GM23338 (cell line): ENCODE data around the gene VRTN. TPM values are rescaled to one million over a fixed set of nuclear protein-coding genes. Genes with fewer than 3 reads are reported as not detected.

ENCODE experiments used
- ATAC-seq: fragments of 200-7000 bp; cut with Tn5 transposase; 3 replicates; pipeline ENCODE4 v1.9.1; 2020
- DNase-seq: peaks from one replicate; pipeline ENCODE4 v3.0.0-alpha.2; 2015; ENCODE audit warnings: low spot score
- H2AFZ ChIP-seq: fragments of 200-600 bp; sonication (generic); 2 replicates; pipeline ENCODE4 v1.8.0; 2016; ENCODE audit warnings: antibody characterized with exemption, mild to moderate bottlenecking, moderate library complexity
- H3F3A ChIP-seq: fragments of 200-600 bp; sonication (generic); replicated peaks from 2 replicates; pipeline ENCODE4 v1.8.0; 2017; ENCODE audit warnings: antibody characterized with exemption, mixed run types, low read depth
- H3K27ac ChIP-seq: fragments of 200-600 bp; sonication (generic); 2 replicates; pipeline ENCODE4 v1.6.1; 2016; ENCODE audit warnings: low read depth
- H3K27me3 ChIP-seq: fragments of 200-600 bp; sonication (generic); 2 replicates; pipeline ENCODE4 v1.8.0; 2016; ENCODE audit warnings: mild to moderate bottlenecking, mixed run types, moderate library complexity; ENCODE audit not compliant: insufficient read depth
- H3K36me3 ChIP-seq: fragments of 200-600 bp; sonication (generic); 2 replicates; pipeline ENCODE4 v1.8.0; 2016; ENCODE audit warnings: mild to moderate bottlenecking; ENCODE audit not compliant: insufficient read depth
- H3K4me1 ChIP-seq: fragments of 200-600 bp; sonication (generic); 2 replicates; pipeline ENCODE4 v1.8.0; 2016; ENCODE audit warnings: mild to moderate bottlenecking, moderate library complexity; ENCODE audit not compliant: insufficient read depth
- H3K4me2 ChIP-seq: fragments of 200-600 bp; sonication (generic); 2 replicates; pipeline ENCODE4 v1.7.1; 2017; ENCODE audit warnings: mixed run types
- H3K4me3 ChIP-seq: fragments of 200-600 bp; sonication (generic); 2 replicates; pipeline ENCODE4 v1.6.1; 2016; ENCODE audit warnings: mixed run types
- H3K79me2 ChIP-seq: fragments of 200-600 bp; sonication (generic); replicated peaks from 2 replicates; pipeline ENCODE4 v1.8.0; 2017; ENCODE audit warnings: mild to moderate bottlenecking; ENCODE audit not compliant: insufficient read depth
- H3K9me2 ChIP-seq: fragments of 200-600 bp; sonication (generic); 2 replicates; pipeline ENCODE4 v1.8.0; 2017; ENCODE audit not compliant: insufficient read depth
- H4K20me1 ChIP-seq: fragments of 200-600 bp; sonication (generic); replicated peaks from 2 replicates; pipeline ENCODE4 v1.8.0; 2017; ENCODE audit warnings: mild to moderate bottlenecking; ENCODE audit not compliant: insufficient read depth
- H3K27ac Mint-ChIP-seq: 2 replicates; pipeline ENCODE4 v1.8.0; 2020; ENCODE audit warnings: inconsistent platforms, mild to moderate bottlenecking, moderate library complexity, mixed read lengths
- H3K27me3 Mint-ChIP-seq: 3 replicates; pipeline ENCODE4 v1.8.0; 2022; ENCODE audit warnings: low read depth, mild to moderate bottlenecking, moderate library complexity, mixed read lengths, inconsistent platforms; ENCODE audit not compliant: insufficient read depth, poor library complexity
- H3K36me3 Mint-ChIP-seq: 3 replicates; pipeline ENCODE4 v1.8.0; 2021; ENCODE audit warnings: low read depth, mild to moderate bottlenecking, inconsistent platforms, moderate library complexity, mixed read lengths
- H3K4me1 Mint-ChIP-seq: 3 replicates; pipeline ENCODE4 v1.8.0; 2020; ENCODE audit warnings: mild to moderate bottlenecking, inconsistent platforms, mixed read lengths
- H3K4me3 Mint-ChIP-seq: 3 replicates; pipeline ENCODE4 v1.8.0; 2021; ENCODE audit warnings: moderate library complexity, mild to moderate bottlenecking, inconsistent platforms, mixed read lengths
- H3K9me3 Mint-ChIP-seq: 3 replicates; pipeline ENCODE4 v1.8.0; 2020; ENCODE audit warnings: moderate library complexity, mild to moderate bottlenecking, inconsistent platforms, mixed read lengths
- CREB1 ChIP-seq: fragments of 250-450 bp; sonication (Bioruptor Pico); IDR thresholded peaks from 2 replicates; pipeline ENCODE4 v1.5.0; 2020; ENCODE audit warnings: low read depth, mild to moderate bottlenecking, moderate library complexity
- ZNF114 ChIP-seq: fragments of 250-450 bp; sonication (Bioruptor Pico); IDR thresholded peaks from 2 replicates; pipeline ENCODE4 v1.5.0; 2020; ENCODE audit warnings: mild to moderate bottlenecking, moderate library complexity
- polyA plus RNA-seq: library from polyadenylated mRNA; unstranded; fragments of >200 nt; fragmentation: Nextera tagmentation; extraction: Ambion mirVana; gene quantifications from 2 replicates; pipeline ENCODE4 v1.2.1, GENCODE V29; 2016
- total RNA-seq: library from RNA; depleted of rRNA; stranded (reverse); fragments of >200 nt; shearing (Covaris generic); gene quantifications from 2 replicates; pipeline ENCODE4 v1.2.3, GENCODE V29; 2014
- TF ChIP-seq, protein P1 (sequence below): fragments of 250-450 bp; sonication (Bioruptor Pico); IDR thresholded peaks from 2 replicates; pipeline ENCODE4 v1.5.0; 2020; ENCODE audit warnings: mild to moderate bottlenecking, moderate library complexity
- TF ChIP-seq, protein P2 (sequence below), 2 experiments: fragments of 200-600 bp in 1 of 2; sonication (generic) in 1 of 2; conservative IDR thresholded peaks; 2 replicates each; pipeline versions ENCODE4 v1.5.1 to v1.6.1; 2016 to 2017; ENCODE audit warnings: antibody characterized with exemption in 2 of 2, low read depth in 2 of 2, mild to moderate bottlenecking in 2 of 2, moderate library complexity in 1 of 2

VRTN gene
- total and polyA plus RNA-seq, 2 experiments from 2014 or later, result 63.9 to 143 TPM

DNA sequence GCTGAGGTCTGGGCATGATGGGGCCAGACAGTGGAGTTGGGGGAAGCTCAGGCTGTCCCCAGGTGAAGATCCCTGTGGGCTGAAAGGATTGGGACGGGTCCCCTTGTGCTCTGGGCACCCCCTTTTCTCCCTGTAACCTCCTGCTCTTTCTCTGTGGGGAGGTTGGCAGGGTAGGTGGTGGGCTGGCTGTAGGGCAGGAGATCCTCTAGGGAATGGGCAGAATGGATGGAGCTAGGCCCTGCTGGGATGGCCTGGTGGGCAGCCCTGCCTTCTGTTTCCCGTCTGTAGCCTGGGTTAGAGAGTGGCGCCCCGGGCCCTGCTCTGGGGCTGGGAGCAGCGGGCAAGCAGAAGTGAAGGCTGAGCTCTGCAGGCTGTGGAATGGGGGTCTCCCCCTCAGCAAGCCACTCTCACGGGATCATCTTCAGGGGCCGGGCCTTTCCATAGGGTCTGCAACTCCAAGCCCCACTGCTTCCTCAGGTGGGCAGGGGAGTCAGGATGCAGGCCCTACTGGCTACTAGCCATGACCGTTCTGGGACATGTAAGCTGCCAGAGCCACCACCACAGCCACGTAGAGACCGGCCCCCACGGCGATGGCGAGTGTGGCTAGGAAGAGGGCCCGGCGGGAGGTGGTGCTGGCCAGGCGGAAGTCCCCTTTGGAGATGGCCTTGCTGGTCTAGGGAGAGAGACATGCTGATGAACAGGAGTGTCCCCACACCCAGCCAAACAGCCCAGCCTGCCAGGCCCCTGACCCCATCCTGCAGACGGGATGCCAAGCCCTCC lies 58.9 kb downstream of the VRTN start:
- TF ChIP-seq, protein P1, sequence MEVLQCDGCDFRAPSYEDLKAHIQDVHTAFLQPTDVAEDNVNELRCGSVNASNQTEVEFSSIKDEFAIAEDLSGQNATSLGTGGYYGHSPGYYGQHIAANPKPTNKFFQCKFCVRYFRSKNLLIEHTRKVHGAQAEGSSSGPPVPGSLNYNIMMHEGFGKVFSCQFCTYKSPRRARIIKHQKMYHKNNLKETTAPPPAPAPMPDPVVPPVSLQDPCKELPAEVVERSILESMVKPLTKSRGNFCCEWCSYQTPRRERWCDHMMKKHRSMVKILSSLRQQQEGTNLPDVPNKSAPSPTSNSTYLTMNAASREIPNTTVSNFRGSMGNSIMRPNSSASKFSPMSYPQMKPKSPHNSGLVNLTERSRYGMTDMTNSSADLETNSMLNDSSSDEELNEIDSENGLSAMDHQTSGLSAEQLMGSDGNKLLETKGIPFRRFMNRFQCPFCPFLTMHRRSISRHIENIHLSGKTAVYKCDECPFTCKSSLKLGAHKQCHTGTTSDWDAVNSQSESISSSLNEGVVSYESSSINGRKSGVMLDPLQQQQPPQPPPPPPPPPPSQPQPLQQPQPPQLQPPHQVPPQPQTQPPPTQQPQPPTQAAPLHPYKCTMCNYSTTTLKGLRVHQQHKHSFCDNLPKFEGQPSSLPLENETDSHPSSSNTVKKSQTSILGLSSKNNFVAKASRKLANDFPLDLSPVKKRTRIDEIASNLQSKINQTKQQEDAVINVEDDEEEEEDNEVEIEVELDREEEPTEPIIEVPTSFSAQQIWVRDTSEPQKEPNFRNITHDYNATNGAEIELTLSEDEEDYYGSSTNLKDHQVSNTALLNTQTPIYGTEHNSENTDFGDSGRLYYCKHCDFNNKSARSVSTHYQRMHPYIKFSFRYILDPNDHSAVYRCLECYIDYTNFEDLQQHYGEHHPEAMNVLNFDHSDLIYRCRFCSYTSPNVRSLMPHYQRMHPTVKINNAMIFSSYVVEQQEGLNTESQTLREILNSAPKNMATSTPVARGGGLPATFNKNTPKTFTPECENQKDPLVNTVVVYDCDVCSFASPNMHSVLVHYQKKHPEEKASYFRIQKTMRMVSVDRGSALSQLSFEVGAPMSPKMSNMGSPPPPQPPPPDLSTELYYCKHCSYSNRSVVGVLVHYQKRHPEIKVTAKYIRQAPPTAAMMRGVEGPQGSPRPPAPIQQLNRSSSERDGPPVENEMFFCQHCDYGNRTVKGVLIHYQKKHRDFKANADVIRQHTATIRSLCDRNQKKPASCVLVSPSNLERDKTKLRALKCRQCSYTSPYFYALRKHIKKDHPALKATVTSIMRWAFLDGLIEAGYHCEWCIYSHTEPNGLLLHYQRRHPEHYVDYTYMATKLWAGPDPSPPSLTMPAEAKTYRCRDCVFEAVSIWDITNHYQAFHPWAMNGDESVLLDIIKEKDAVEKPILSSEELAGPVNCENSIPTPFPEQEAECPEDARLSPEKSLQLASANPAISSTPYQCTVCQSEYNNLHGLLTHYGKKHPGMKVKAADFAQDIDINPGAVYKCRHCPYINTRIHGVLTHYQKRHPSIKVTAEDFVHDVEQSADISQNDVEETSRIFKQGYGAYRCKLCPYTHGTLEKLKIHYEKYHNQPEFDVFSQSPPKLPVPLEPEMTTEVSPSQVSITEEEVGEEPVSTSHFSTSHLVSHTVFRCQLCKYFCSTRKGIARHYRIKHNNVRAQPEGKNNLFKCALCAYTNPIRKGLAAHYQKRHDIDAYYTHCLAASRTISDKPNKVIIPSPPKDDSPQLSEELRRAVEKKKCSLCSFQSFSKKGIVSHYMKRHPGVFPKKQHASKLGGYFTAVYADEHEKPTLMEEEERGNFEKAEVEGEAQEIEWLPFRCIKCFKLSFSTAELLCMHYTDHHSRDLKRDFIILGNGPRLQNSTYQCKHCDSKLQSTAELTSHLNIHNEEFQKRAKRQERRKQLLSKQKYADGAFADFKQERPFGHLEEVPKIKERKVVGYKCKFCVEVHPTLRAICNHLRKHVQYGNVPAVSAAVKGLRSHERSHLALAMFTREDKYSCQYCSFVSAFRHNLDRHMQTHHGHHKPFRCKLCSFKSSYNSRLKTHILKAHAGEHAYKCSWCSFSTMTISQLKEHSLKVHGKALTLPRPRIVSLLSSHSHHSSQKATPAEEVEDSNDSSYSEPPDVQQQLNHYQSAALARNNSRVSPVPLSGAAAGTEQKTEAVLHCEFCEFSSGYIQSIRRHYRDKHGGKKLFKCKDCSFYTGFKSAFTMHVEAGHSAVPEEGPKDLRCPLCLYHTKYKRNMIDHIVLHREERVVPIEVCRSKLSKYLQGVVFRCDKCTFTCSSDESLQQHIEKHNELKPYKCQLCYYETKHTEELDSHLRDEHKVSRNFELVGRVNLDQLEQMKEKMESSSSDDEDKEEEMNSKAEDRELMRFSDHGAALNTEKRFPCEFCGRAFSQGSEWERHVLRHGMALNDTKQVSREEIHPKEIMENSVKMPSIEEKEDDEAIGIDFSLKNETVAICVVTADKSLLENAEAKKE (CRISPR knock-in tag), result no peak
- no peak for TF ChIP-seq ZNF114 (CRISPR knock-in tag)
- TF ChIP-seq CREB1 (CRISPR knock-in tag), result no peak
- TF ChIP-seq, protein P2, sequence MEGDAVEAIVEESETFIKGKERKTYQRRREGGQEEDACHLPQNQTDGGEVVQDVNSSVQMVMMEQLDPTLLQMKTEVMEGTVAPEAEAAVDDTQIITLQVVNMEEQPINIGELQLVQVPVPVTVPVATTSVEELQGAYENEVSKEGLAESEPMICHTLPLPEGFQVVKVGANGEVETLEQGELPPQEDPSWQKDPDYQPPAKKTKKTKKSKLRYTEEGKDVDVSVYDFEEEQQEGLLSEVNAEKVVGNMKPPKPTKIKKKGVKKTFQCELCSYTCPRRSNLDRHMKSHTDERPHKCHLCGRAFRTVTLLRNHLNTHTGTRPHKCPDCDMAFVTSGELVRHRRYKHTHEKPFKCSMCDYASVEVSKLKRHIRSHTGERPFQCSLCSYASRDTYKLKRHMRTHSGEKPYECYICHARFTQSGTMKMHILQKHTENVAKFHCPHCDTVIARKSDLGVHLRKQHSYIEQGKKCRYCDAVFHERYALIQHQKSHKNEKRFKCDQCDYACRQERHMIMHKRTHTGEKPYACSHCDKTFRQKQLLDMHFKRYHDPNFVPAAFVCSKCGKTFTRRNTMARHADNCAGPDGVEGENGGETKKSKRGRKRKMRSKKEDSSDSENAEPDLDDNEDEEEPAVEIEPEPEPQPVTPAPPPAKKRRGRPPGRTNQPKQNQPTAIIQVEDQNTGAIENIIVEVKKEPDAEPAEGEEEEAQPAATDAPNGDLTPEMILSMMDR (conservative IDR thresholded peaks at IDR 0.05; ENCODE audit: low read depth in 2 of 2), result no peak
- Histone ChIP-seq H3K36me3 (no peaks in the 10 kb centered on the region), H3K4me2 (no peak overlapping the region), H3K9me2 (no peaks in the 10 kb centered on the region), H4K20me1 (no peaks in the 10 kb centered on the region), H3K79me2 (no peaks in the 10 kb centered on the region), H3K4me1 (peaks cover 11% of the 10 kb centered on the region), H3K4me3 (no peak overlapping the region), H3K27ac (no peak overlapping the region), H3F3A (peaks cover 5% of the 10 kb centered on the region; the same call in 1 of the 2 replicates), H2AFZ (no peak overlapping the region), H3K27me3 (no peaks in the 10 kb centered on the region)
- no peaks in the 10 kb centered on the region for H3K9me3 Mint-ChIP-seq
- H3K4me1 Mint-ChIP-seq, result peaks cover 13% of the 10 kb centered on the region
- no peaks in the 10 kb centered on the region; the same call in 1 of the 3 replicates for H3K36me3 Mint-ChIP-seq
- H3K27me3 Mint-ChIP-seq, result peaks cover 7% of the 10 kb centered on the region
- no peak for ATAC-seq
- H3K4me3 Mint-ChIP-seq, result no peak overlapping the region
- H3K27ac Mint-ChIP-seq, result 0 out of 2 replicates have a peak overlapping the region, but pooled peaks have one; percentile 37
- no peak for DNase-seq
